Skin epidermis (tissue), 12 donors: ENCODE results near the gene PC.

Source experiments
- H3K27ac ChIP-seq, 21 experiments: fragments of 200-600 bp; sonication (generic) in 11 of 21; one replicate each; pipeline ENCODE4 v1.5.0; 2020; ENCODE audit warnings: mild to moderate bottlenecking in 3 of 21, inconsistent platforms in 2 of 21, moderate library complexity in 2 of 21
- H3K4me3 ChIP-seq, 7 experiments: fragments of 200-600 bp; sonication (generic) in 2 of 7; one replicate each; pipeline ENCODE4 v1.5.0; 2020; ENCODE audit warnings: inconsistent platforms in 2 of 7, mild to moderate bottlenecking in 2 of 7, moderate library complexity in 1 of 7

PC gene

GRCh38 chr11:66861038-66861773 is 97.0 kb downstream of the PC start:
- H3K4me3 ChIP-seq = no peak overlapping the region
- no peak overlapping the region for H3K27ac ChIP-seq

DNA sequence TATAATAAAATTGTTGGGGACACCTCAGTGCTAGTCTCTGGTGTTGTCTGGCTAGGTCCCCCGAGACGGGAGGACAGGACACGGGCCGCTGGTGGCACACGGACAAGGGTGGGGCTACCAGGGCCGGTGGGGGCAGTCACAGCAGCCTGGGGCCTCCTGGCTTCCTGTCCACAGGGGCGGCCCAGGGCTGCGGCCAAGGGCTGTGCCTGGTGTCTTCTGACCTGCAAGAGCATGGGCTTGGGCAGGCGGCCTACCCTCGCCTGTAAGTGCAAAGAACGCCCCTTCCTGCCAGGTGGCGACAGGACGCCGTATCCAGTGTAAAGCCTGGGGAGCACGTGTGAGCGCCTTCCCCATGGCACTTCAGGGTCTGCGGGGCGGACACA is 97.7 kb downstream of the PC start:
- Histone ChIP-seq H3K4me3 (no peak overlapping the region), H3K27ac (no peak overlapping the region)

- Histone ChIP-seq H3K4me3 (no peak overlapping the region), H3K27ac (no peak overlapping the region)
These were observed 98.3 kb downstream of the PC start for GRCh38 chr11:66859686-66860448.

DNA sequence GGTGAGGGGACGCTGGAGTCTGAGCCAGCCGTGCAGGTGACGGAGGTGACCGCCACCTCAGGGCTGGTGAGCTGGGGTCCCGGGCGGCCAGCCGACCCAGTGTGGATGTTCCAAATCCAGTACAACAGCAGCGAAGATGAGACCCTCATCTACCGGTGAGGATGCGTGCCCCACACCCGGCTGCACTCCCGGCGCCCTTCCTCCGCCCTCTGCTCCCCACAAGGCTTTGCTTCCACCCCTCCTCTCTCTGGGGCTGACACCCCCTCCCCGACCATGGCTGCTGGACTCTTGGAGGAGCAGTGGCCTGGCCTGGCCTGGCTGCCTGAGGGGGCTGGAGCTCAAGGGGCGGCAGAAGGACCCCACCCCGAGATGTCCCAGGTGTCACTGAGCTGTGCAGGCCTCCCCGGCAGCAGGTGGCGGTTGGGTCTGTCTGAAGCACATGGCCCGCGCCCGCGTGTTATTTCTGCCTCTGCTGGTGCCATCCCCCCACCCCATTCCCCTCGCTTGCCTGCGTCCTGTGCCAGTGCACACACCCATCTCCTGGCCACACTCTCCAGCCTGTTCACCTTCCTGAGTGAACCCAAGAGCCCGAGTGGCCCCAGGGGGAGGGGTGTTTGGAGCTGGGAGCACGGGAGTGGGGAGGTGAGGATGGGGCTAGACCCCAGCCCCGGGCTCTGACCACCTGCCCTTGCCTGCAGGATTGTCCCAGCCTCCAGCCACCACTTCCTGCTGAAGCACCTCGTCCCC is 99.1 kb downstream of the PC start:
- H3K4me3 ChIP-seq = no peak overlapping the region
- no peak overlapping the region for H3K27ac ChIP-seq

DNA sequence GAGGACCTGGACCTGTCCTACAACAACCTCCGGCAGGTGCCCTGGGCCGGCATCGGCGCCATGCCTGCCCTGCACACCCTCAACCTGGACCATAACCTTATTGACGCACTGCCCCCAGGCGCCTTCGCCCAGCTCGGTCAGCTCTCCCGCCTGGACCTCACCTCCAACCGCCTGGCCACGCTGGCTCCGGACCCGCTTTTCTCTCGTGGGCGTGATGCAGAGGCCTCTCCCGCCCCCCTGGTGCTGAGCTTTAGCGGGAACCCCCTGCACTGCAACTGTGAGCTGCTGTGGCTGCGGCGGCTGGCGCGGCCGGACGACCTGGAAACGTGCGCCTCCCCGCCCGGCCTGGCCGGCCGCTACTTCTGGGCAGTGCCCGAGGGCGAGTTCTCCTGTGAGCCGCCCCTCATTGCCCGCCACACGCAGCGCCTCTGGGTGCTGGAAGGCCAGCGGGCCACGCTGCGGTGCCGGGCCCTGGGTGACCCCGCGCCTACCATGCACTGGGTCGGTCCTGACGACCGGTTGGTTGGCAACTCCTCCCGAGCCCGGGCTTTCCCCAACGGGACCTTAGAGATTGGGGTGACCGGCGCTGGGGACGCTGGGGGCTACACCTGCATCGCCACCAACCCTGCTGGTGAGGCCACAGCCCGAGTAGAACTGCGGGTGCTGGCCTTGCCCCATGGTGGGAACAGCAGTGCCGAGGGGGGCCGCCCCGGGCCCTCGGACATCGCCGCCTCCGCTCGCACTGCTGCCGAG is 99.8 kb downstream of the PC start:
- Histone ChIP-seq H3K27ac (no peak overlapping the region), H3K4me3 (no peak overlapping the region)

GRCh38 chr11:66857927-66858185 is 100.3 kb downstream of the PC start:
- Histone ChIP-seq H3K27ac (peak overlapping the region in 4 of 21 experiments; percentile 55 to 78 (median 70)), H3K4me3 (peak overlapping the region in 2 of 7 experiments; percentile 67 to 71)

GRCh38 chr11:66857234-66857926 is 100.8 kb downstream of the PC start:
- Histone ChIP-seq H3K27ac (peak overlapping the region in 17 of 21 experiments; percentile 6 to 92 (median 69)), H3K4me3 (peak overlapping the region; percentile 27 to 71 (median 67))

DNA sequence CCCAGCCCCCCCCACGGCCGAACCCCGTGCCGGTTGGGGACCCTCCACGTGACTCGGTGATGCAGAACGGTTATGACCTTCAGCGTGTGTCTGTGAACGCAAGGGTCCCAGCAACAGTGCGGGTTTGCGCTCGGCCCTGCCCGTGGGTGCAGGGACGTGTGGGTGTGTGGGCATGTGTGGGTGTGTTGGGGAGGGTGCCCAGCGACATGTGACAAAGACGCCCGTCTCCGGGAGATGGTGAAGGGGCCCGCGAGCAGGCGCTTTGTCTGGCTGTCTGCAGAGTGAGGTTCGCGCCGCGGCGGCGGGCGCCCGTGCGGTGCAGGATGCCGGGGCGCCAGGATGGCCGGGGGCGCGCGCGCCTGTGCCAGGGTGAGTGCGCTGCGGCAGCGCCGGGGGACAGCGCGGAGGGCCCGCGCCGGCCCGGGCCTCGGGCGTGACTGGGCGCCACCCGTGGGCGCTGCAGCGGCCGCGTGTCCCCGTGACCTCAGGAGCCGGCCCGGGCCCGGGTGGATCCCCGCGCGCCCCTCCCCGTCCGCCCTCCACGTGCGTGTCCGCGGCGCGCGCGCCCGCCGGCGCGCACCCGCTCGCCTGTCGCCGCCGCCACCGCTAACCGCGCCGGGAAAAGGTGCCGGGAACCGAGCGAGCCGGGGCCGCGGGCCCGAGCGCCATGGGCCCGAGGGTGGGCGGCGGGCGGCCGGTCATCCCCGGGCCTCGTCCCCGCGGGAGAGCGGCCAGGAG is 101.5 kb downstream of the PC start, which contains the start of gene LRFN4:
Gene LRFN4 (plus strand): TSS at position 569 of the 738 bp plus-strand sequence. CDS start 681 bp downstream, outside the sequence.
- peak within 1 kb of the TSS; percentile 46 to 71 (median 67) for H3K4me3 ChIP-seq
- H3K27ac ChIP-seq = peak within 1 kb of the TSS; percentile 23 to 96 (median 88)

DNA sequence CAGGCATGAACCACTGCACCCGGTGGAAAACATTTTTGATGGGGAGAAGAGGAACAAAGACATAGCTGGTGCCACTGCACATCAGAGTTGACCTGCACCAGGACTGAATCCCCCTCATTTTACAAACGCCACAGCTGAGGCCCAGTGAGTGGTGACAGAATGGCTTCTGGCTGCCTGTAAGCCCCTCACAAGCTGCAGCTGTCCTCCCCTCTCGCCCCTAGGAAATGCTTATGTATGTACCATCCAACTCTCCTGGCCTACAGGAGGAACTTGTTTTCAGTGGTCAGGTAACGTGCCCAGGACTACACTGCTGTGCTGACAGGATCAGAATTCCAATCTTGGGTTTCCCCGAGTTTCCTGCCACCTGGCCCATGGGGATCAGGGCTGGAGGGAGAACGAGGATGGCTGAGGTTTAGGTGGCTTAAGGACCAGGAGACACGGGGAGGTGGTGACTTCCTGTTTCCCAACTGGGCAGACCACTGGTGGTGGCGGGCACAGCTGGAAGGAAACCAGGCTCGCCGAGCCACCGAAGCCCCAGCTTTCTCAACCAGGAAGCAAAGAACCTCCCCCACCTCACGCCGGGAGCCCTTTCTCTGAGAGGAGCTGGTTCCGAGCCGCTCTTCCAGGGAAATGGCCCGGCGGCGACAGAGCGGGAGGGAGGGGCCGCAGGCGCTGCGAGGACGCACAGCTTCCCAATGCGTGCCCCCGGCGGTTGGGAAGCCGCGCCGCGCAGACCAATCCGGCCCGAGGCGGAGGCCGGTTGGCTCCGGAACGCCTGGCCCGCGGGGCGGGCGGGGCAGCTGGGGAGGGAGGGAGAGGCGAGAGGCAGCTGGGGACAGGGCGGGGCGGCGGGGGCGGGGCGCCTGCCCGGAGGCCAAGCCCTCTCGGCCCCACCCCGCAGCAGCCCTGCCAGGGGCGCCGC is 102.3 kb downstream of the PC start:
- peak overlapping the region; percentile 46 to 71 (median 67) for H3K4me3 ChIP-seq

GRCh38 chr11:66854729-66855211 is 103.4 kb downstream of the PC start:
- H3K27ac ChIP-seq = no peak overlapping the region

More for the DNA sequence above, 102.3 kb downstream of the PC start:
- peak overlapping the region; percentile 23 to 96 (median 88) for H3K27ac ChIP-seq

DNA sequence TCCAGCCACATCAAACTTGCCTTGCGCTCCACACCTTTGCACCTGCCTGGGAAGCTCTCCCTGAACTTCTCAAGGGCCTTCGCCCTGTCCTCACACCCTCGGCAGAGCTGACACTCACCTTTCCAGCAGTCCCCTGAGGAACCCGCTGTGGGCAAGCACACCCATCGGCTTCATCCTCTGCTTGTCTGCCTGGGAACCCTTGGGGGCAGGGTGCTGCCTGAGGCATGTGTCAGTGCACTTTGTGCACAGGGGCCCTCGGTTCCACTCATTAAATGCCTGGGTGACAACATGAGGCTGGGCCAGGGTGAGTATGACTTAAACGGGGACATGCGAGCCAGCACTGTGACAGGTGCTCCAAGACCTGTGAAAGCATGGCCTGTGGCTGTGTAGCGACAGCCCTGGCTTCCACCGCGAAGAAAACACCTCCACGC is 103.9 kb downstream of the PC start:
- Histone ChIP-seq H3K27ac (no peak overlapping the region), H3K4me3 (no peak overlapping the region)

More at GRCh38 chr11:66854729-66855211, 103.4 kb downstream of the PC start:
- no peak overlapping the region for H3K4me3 ChIP-seq

DNA sequence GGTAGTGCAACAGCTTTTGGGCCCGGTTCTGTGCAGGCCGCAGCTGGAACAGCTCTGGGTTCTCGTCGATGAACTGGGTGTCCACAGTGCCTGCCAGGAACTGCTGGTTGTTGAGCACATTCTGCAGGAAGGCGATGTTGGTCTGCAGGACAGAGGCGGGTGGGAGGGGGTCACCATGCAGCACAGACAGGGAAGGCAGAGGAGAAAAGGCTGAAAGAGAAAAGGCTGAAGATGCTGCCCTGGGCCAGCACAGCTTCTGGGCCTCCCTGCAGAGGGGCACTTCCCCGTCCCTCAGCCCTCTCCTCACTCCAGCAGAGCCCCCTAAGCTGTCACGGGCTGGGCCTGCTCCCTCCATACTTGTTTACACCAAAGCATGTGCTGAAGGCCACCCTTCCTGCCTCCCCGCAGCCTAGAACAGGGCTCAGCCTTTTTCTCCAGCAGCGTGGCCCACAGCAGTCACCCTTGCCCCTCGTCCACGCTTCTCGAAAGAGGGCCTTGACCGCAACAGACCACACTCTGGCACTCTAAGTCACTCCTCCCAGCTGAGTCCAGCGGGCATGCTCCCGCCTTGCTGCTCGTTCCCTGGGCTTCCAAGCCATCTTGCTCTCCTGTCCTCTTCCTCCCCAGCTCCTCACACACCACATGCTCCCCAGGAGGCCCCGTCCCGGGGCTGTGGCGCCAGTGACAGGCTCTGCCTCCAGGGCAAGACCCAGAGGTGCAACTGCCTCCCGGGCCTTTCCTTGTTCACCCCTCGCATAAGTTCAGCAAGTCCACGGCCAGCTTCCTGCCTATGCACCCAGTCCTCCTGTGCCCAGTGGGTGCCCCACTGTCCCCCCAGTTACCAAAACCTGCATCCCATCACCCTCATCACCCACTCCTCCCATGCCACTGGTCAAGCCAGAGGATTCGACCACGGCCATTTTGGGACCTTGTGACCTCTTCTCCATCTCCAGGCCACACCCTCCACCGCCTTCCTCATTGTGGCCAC is 104.6 kb downstream of the PC start:
- H3K4me3 ChIP-seq = no peak overlapping the region
- no peak overlapping the region for H3K27ac ChIP-seq

DNA sequence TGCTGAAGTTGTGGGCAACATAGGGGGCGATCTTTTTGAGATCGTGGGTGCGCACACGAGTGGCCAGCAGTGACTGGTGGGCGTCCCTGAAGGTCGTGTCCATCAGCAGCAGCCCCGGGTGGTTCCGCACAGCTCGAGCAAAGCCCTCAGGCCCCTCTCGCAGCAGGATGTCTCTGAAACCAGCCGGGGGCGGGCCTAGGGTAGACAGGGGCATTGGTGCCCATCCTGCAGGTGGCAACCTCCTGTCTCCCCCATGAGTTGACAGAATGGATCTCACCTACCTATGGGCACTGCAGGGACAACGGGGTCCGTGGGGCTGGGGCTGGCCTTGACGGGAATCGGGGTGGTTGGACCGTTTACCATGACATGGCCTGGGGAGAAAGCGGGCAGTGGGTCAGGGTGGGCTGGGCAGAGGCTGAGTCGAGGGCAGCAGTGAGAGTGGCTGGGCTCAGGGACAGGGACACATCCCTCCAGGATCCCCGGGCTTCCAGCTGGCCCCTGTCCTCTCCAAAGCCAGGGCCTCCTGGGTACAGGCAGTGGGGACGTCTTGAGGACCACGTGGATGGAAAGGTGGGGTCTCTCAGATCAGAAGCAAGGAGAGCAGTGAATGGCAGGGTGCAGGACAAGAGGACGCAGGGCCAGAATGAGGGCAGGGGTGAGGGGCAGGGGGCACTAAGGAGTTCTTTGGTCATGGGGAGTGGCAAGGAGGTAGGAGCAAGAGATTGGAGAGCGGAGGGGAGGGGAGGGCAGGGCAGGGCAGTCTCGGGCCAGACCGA is 105.5 kb downstream of the PC start:
- Histone ChIP-seq H3K27ac (no peak overlapping the region), H3K4me3 (no peak overlapping the region)

DNA sequence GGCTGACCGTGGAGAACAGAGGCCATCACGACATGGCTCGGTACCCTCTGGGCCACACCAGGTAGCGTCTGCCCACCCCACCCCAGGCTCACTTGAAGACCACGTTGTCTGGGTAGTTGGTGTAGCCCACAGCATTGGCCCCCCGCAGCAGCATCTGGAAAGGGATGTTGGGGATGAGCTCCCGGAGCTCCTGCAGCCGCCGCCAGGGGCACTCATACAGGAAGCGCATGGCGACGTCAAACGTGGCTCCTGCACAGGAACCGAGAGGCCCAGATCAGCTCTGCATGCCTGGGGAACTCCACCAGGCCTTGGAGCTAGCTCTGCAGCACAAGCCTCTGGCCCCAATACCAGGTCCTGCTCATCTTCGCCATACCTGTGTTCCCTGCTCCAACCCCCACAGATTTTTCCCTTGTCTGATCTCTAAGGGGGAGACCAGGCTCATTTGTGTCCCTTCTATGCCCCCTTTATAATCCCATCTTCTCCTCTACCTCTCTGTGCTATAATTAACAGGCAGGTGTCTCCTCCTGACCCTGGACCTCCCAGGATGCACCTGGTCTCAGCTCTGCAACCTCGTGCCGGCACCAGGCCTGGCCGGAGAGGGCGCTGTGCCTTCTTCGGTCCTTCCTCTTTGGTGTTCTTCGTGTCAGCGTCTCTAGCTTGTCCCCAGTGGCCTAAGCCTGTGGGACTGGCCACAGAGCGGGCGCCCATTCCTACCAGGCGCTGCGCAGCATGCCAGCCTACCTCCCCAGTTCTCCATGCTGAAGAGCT is 106.3 kb downstream of the PC start:
- Histone ChIP-seq H3K27ac (no peak overlapping the region), H3K4me3 (no peak overlapping the region)

- no peak overlapping the region for H3K27ac ChIP-seq
- H3K4me3 ChIP-seq = no peak overlapping the region
These were observed 107.0 kb downstream of the PC start for GRCh38 chr11:66851239-66851596.
